Activated CD8-positive, alpha-beta memory T cell treated with anti-CD3 and anti-CD28 coated beads, Interleukin-2, amount 50 U/mL, for 4 hours (primary cell): ENCODE results near the gene PKMYT1.

Source experiments
- DNase-seq: peaks from one replicate; pipeline ENCODE4 v3.0.0-alpha.2; 2020

The PKMYT1 gene

DNA sequence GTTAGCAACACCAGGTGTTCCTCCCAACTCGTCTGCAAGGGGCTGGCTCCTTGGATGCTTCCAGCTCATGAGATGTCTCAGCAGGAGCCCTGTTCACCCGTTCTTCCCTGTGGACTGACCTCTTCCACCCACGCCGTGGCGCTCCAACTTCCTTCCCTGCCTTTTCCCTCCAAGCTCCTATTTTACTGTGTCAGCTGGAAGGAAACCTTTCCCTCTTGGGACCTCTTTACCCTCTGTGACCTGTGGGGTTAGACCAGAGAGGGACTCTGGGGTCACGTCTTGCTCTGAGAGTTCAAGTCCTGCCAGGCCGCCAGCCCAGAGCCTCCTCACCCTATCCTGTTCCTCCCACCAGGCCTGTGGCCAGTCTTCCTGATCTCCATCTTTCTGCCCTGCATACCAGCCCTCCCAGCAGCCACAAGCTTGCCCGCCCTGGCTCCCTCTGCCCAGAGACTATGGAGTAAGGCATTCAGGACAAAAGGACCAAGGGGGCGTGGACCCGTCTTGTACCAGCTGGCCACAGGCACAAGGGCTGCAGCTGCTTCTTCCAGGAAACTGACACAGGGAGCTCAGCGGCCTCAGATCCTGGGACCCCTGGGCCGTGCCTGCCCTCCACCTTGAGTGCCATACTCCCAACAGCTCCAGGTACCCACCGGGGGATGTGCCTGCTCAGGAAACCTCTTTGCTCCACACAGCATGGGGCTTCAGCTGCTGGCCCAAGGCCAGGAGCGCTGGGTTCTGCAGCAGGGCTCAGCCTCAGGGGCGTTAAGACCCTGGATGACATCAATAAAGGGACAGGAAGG is 8.1 kb downstream of the PKMYT1 start:
- no peak for DNase-seq

DNA sequence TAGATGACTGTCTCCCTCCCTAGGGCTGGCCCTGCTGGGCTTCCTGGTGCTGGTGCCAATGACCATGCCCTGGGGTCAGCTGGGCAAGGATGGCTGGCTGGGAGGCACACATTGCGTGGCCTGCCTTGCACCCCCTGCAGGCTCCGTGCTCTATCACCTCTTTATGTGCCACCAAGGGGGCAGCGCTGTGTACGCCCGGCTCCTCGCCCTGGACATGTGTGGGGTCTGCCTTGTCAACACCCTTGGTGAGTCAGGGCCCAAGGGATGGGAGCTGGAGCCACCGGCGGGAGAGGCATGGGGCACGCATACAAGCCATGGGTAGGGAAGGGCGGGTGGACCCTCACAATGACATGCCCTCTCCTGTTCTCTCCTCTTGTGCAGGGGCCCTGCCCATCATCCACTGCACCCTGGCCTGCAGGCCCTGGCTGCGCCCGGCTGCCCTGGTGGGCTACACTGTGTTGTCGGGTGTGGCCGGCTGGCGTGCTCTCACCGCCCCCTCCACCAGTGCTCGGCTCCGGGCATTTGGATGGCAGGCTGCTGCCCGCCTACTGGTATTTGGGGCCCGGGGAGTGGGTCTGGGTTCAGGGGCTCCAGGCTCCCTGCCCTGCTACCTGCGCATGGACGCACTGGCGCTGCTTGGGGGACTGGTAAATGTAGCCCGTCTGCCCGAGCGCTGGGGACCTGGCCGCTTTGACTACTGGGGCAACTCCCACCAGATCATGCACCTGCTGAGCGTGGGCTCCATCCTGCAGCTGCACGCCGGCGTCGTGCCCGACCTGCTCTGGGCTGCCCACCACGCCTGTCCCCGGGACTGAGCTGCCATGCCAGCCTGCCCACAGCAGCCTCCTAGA is 8.9 kb downstream of the PKMYT1 start:
- no peak for DNase-seq

DNA sequence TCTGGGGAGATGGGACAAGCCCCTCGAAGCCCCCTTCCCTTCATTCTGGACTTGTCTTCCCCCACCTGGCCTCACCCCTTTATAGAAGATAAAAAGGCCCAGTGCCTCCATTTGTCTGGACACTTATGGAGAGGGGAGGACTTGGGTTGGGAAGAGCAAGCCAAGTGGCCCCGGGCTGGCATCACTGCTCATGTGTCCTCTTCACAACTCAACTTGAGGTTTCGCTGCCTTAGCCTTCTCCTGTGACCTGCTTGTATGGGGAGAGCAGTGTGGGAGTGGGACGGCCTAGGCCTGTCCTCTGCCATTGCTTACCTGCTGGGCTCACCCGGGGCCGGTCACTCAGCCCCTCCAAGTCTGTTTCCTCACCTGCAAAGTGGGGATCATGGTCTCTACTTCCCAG is 9.7 kb downstream of the PKMYT1 start:
- no peak for DNase-seq

DNA sequence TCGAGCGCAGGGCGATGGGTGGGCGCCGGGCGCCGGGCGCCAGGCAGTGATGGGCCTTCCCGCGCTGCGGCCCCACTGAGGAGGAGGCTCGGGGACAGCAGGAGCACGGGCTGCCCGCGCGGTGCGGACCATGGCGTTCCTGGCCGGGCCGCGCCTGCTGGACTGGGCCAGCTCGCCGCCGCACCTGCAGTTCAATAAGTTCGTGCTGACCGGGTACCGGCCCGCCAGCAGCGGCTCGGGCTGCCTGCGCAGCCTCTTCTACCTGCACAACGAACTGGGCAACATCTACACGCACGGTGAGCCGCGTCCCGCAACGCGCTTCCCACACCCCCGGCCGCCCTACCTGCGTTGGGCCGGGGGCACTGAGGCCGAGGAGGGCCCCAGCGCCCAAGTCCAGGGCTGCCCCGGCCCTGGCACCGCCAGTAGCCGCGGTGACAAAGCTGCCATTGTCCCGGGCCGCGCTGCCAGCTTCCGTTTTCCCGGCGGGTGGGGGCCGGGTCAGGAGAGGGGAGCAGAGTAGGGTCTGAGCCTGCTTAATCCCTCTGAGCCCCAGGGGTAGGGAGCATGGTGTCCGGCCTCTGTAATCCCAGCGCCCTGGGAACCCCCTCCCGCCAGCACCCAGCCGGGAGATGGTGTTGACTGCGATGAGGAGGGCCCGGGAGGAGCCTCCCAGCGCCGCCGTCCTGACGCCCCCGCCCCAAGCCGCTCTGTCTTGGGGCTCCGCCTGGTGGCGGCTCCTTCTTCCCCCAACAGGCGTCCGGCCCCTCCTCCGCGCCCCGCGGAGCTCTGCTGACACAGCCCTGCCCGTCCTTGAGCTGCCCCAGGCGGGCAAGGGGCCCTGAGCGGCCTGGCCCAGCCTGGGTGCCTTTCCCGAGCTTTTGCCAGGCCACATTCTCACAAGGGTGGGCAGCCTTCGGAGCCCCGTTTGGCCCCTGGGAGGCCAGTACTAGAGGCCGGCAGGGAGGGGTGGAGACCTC is 10.4 kb downstream of the PKMYT1 start:
- peak; percentile 65 for DNase-seq

DNA sequence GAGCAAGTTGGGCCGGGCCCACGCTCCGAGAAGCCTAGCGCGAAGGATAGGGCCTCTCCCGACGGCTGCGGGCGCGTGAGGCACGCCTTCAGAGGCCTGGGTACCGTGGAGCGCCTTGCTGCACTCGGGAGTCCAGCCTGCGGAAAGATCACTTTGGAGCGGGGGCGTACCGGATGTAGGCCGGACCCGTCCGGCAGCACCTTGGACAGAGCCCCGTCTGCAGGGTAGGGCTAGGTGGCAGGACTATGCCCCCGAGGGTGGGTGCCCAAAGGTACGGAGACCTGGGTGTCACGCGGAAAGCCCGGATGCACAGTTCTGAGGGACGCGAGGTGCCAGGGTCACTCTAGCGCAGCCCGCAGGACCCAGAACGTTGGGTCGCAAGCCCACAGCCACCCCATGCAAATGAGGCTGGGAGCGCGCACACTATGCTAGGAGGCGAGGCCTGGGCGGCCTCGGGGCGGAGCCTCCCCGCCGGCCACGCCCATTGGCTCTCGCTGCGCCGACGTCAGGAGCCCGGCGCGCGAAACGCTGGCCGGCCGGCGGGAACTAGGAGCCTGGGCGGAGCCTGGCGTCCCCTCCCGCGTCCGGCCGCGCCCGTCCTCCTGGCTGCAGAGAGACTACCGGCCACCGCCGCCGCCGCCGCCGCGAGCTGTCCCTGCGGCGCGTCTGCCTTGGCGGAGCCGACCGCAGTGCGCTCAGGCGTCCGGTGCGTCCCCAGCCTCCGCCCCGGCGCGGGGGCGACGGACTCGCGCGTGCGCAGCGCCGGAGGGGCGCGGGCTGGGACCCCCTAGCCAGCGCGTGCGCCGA is 11.3 kb downstream of the PKMYT1 start, which contains the start of gene PAQR4:
PAQR4 (plus strand) TSS at position 611 of the 807 bp plus-strand sequence. CDS start 327 bp downstream, outside the sequence.
- peak; percentile 73 for DNase-seq

DNA sequence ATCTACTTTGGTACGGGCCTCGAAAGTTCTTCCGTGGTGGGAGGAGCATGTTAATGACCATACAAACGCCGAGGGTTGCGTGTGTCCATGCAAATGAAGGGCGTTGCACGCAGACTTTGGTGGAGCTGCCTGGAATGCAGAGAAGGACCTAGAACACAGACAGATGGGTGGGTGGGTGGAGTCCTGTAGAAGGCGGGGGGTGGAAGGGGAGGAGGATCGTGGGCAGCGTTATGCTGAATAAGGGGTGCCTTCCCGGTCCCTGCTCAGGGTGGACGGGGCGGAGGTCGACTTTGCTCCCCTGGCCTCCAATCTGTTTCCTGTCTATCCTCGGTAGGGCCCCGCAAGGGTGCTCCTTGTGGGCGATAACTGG is 11.9 kb downstream of the PKMYT1 start:
- DNase-seq, result no peak

DNA sequence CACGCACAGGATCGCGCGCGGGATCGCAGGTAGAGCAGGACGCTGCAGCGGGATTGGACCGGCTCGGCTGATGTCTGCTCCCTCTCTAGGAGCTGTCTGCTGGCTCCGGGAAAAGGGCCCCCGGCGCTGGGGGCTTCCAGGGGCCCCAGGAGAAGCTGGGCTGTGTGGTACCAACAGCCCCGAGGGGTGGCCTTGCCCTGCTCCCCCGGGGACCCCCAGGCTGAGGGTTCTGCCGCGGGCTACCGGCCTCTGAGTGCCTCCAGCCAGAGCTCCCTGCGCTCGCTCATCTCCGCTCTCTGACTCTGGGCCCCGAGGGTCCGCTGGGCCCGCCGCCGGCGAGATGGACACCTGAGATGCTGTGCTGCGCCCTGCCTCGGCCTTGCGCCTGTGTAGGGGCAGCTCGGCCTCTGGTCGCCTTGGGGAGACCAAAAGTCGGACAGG is 12.5 kb downstream of the PKMYT1 start:
- DNase-seq, result no peak

DNA sequence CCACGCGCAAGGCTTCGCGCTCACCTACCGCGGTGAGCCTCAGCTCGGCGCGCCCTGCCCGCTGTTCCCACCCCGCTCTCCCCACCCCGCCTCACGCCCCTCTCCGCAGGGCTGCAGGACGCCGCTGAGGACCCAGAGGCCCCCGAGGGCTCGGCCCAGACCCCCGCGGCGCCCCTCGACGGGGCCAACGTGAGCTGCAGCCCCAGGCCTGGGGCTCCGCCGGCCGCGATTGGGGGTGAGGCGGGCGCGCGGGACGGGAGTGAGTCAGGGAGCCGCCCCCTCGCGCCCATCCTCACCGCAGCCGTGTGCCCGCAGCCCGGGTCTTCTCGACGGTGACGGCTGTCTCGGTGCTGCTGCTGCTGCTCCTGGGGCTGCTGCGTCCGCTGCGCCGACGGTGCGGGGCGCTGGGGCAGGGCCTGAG is 13.0 kb downstream of the PKMYT1 start:
- DNase-seq, result no peak

DNA sequence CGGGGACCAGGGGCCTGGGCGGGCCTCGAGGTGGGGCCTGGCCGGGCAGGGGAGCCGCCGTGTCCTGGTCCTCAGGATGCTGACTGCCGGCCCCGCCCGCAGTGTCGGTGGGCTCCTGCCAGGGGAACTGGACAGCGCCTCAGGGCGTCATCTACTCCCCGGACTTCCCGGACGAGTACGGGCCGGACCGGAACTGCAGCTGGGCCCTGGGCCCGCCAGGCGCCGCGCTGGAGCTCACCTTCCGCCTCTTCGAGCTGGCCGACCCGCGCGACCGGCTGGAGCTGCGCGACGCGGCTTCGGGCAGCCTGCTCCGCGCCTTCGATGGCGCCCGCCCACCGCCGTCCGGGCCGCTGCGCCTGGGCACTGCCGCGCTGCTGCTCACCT is 13.4 kb downstream of the PKMYT1 start:
- DNase-seq, result no peak

DNA sequence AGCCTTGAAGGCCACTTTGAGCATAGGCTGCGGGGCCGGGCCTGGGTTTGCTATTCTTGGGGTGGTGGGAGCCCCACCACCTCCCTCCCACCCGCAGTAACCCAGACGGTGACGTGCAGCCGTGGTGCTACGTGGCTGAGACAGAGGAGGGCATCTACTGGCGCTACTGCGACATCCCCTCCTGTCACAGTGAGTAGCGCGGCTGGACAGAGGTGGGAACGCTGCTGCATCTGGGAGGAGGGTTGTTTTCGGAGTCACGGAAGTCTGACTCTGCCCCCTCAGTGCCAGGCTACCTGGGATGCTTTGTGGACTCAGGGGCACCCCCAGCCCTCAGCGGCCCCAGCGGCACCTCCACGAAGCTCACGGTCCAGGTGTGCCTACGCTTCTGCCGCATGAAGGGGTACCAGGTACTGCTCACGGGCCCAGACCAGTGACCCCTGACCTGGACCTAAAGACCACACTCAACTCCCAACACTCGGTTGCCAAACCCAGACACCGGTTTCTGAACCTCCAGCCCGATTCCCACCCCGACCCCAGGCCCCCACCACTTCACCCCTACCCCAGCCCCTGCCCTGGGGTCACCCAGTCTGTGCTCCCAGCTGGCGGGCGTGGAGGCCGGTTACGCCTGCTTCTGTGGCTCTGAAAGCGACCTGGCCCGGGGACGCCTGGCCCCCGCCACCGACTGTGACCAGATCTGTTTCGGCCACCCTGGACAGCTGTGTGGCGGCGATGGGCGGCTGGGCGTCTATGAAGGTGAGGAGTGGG is 14.0 kb downstream of the PKMYT1 start:
- no peak for DNase-seq

DNA sequence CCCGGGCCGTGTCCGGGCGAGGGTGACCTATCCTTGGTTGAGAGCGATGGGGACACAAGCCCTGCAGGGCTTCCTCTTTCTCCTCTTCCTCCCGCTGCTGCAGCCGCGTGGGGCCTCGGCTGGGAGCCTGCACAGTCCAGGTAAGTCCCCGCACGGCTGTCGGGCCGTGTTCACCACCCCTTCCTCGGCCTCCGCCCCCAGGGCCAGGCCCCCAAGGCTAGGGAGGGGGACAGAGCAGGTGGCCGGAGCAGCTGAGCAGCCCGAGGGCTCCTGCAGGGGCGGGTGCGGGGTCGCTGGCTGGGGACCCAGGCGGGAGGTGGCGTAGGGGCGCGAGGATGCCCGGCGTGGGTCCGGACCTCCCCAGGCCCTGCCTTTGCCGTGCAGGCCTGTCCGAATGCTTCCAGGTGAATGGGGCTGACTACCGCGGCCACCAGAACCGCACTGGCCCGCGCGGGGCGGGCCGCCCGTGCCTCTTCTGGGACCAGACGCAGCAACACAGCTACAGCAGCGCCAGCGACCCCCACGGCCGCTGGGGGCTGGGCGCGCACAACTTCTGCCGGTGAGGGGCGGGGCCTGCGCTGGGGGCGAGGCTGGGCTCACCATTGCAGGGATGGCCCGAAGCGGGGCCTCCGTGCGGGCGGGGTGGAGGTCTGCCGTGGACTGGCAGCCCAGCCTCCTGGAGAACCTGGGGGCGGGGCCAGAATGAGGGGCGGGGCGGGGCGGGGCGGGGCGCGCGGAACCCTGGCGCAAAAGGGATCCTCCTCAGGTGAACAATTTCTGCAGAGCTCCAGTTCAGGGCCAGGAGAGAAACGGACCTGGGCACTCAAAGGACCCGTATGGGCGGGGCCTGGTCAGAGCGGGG is 15.5 kb downstream of the PKMYT1 start:
- peak; percentile 43 for DNase-seq

DNA sequence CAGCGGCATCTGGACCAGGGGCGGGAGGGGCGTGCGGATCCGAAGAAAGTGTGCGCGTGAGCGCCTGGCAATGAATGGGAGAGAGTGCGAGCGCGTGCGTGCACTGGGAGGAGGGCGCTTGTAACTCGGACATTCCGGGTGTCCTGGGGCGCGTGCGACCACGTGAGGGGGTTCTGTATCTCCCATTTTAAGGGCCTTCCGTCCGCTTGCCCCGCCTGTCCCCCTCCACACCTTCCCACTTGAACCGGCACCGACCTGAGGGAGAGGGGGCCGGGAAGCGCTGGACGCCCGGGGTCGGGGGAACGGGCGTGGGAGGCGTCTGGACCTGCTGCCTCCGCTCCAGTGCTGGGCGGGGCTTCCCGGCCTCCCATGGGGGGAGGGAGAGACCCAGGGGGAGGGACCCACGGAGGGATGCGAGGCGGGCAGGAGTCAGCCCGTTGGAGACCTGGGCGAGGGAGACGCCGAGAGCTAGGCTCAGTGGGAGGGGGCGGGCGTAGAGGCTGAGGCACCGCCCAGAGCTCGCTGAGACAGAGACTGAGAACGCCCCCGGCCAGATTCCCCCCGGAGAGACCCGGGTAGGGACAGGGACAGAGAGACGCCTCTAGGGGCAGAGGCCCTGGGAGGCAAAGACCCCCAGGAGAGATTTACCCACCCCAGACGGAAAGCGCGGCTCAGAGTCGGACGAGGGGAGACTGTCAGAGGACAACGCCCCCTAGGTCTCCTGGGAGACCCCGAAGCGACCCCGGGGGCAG is 16.3 kb downstream of the PKMYT1 start, which contains the start of gene KREMEN2:
KREMEN2 (plus strand) TSS at position 553 of the 752 bp plus-strand sequence. CDS start 246 bp downstream, outside the sequence.
- peak; percentile 54 for DNase-seq

DNA sequence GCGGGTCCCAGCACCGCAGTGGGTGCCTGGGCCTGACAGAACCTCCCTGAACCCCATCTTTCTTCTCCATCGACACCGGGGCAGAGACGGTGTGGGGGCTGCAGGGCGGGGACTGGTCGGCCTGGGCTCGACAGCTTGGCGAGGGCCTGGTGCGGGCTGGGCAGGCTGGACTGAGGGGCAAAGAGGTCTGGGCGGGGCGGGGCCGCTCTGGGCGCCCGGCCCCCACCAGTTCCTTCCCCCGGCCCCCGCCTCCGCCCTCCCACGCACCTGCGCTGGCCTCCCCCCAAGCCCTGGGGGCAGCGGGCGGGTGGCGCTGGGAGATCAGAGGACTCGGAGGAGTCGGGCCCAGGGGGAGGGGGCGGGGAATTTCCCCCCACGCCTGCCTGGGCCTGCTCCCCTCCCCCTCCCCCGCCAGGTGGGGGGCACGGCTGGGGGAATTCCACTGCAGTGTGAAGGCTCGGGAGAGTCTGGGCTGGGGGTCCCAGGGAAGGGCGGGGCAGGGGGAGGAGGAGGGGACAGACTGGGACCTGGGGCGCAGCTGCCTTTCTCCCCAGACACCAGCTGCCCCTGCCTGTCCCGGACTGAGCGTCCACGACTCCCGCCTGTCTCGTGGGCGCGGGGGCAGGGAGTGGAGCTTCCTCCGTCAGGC is 17.0 kb downstream of the PKMYT1 start:
- DNase-seq, result peak; percentile 61

DNA sequence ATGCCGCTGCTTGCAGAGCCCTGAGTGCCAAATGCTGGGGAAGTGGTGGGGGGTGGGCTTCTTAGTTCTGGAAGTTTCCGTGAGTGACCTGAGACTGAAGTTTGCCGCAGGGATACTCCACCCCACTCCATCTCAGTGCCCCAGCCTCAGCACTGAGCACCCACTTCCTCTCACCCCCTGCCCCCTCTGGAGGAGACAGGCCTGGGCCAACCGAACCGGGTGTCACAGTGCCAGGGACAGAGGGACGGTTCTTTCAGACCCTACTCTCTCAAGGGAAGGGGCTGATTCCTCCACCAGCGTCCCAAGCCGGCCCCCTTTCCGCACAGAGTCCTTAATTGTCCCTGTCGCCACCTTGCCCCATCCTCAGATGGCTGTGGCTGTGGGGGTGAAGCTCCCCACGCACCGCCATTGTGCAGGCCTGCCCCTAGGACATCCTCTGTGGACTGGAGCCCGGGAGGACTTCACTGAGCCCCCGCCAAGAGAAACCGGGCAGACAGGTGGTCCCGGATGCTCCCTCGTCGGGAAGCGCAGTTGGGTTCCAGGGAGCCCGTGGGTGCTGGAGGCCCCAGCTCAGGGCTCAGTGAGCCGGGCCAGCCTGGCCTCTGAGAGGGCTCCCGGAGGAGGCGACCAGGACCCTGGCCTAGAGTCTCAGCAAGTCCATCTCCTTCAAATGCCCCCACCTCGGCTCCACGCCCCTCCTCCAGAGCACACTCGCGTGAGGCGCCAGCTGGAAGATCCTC is 17.7 kb downstream of the PKMYT1 start:
- peak; percentile 16 for DNase-seq

DNA sequence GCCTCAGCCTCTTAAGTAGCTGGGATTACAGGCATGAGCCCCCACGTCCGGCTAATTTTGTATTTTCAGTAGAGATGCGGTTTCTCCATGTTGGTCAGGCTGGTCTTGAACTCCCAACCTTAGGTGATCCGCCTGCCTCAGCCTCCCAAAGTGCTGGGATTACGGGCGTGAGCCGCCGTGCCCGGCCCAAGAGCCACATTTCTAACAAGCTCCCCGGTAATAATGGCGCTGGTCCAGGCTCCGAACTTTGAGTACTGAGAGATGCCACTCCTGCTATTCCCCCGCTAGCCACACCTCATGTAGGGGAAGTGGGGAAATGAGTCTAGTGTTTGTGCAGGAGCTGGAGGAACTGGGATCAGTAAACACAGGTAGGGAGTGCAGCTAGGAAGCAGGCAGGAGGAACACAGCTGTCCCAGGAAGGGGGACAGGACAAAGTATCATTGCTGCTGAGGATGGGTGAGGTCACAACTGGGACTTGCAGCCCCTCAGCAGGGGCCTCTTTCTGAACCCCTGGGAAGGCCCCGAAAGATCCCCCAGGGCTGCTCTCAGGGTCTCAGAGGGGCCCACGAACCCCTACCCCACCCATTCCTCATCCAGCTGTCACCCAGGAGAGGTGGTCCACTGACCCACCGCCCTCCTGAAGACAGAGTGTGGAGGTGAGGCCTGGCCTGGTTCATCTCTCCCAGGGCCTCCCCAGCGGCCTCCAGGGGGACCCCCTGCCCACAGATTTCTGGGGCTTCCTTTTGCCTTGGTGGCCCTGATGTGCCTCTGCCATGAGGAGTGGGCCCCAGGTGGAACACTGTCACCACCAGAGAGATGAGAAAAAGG is 19.8 kb downstream of the PKMYT1 start:
- no peak for DNase-seq

DNA sequence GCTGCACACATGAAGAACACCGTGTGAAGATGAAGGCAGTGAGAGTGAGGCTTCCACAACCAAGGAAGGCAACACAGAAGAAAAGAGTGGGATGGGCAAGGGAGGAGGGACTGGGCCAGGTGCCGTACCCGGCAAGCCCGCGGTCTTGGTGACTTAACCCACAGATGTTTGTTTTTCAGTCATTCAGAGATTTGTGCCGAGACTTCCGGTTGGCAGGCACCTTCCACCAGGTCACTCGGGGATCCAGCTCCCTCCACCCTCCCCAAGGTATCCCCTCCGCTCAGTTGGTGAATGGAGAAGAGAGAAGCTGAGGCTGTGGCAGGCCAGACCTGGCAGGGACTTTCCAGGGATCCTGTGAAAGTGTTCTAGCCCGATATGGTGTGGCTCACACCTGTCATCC is 21.0 kb downstream of the PKMYT1 start:
- no peak for DNase-seq

DNA sequence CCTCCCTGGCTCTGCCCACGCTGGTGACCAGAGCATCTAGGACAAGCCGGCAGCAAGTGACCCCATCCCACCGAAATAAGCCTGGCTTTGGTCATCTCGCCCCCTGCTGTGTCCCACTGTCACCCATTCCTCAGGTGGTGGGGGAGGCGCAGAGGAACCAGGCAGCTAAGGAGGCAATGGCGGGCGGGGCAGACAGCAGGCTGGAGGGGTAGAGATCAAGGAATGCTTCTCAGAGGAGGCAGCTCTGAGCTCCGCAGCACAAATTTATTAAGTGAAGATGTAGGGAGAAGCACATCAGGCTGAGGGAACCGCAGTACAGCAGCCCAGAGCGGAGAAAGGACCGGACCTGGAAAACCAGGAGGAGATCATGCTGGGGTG is 23.7 kb downstream of the PKMYT1 start:
- DNase-seq, result no peak
